Omental fat pad (tissue), 4 donors: Measurements from ENCODE around the gene IDS. TPM values are rescaled to one million over a fixed set of nuclear protein-coding genes. Genes with fewer than 3 reads are reported as not detected.
"Not testable (repeated sequence)": the region's sequence is repeated elsewhere in the genome, so short reads cannot be mapped to it uniquely, and the experiment has no call there.

Source experiments
- ATAC-seq: fragments of 150-250 bp; one replicate; pipeline ENCODE4 v1.9.1; 2016; ENCODE audit warnings: mild to moderate bottlenecking, moderate library complexity; ENCODE audit not compliant: low FRiP score
- DNase-seq: peaks from one replicate; pipeline ENCODE4 v3.0.0-alpha.2; 2019; ENCODE audit warnings: low spot score
- total RNA-seq, 4 donors: library from RNA; depleted of rRNA; stranded (reverse); fragments of >200 nt; gene quantifications; one replicate each; pipeline ENCODE4 v1.1.0, GENCODE V29; 2016
- TF ChIP-seq, protein P1 (sequence below), 3 donors: fragments of 450-650 bp; IDR thresholded peaks; one replicate each; pipeline ENCODE4 v1.5.1; 2016 to 2017; ENCODE audit warnings: antibody characterized with exemption in 3 of 3, mild to moderate bottlenecking in 3 of 3, moderate library complexity in 2 of 3

The IDS gene
- total RNA-seq, 4 donors from 2014 or later, result 39.0 to 67.5 (median 56.1) TPM

- ATAC-seq, result no peak
- TF ChIP-seq, protein P1, sequence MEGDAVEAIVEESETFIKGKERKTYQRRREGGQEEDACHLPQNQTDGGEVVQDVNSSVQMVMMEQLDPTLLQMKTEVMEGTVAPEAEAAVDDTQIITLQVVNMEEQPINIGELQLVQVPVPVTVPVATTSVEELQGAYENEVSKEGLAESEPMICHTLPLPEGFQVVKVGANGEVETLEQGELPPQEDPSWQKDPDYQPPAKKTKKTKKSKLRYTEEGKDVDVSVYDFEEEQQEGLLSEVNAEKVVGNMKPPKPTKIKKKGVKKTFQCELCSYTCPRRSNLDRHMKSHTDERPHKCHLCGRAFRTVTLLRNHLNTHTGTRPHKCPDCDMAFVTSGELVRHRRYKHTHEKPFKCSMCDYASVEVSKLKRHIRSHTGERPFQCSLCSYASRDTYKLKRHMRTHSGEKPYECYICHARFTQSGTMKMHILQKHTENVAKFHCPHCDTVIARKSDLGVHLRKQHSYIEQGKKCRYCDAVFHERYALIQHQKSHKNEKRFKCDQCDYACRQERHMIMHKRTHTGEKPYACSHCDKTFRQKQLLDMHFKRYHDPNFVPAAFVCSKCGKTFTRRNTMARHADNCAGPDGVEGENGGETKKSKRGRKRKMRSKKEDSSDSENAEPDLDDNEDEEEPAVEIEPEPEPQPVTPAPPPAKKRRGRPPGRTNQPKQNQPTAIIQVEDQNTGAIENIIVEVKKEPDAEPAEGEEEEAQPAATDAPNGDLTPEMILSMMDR (IDR thresholded peaks at IDR 0.05), result no peak
- no peak for DNase-seq
Measured at GRCh38 chrX:149494844-149495565, 10.1 kb downstream of the IDS start.

DNA sequence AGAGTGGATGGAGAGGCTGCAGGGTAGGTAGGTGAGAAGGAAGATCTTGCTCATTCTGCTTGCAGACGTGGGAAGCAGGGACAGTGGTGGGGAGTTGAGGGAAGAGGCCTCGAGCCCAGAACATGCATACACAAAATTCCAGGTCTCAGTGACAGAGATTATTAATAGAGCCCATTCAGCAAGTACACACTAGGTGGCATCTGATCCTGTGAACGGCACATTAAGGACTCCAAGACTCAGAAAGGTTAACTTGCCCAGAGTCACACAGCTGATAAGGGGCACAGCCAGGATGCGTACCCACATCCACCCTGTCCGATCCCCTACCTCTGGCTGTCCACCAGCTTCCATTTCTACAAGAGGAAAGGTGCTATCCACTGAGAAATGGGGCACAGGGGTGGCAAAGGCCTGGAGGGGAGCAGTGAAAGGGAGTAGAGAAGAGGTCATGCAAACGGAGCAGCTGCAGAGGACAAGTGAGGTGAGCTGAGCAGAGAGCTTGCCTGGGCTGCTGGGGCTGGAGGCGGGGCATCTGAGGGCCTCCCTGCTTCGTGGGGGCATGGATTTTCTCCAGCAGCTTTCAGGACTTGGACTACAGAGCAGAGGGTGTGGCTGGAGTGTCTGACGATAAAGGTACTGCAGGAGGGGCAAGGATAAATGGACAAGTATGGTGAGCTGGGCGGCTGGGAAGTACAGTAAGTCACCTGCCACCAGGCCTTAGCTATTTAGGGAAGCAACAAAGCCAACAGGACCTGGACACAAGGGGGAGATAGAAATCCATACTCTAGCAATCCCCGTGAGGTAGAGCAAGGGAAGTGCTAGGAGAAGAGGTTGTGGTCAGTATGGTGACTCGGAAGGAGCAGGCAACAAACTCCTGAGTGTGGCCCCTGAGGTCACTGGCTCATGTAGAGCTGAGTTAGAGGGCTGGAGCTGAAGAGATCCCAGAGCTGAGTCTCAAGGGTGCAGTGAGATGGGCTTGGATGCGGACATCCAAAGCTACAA lies 11.2 kb downstream of the IDS start:
- ATAC-seq, result no peak
- TF ChIP-seq, protein P1 (IDR thresholded peaks at IDR 0.05), result no peak

DNA sequence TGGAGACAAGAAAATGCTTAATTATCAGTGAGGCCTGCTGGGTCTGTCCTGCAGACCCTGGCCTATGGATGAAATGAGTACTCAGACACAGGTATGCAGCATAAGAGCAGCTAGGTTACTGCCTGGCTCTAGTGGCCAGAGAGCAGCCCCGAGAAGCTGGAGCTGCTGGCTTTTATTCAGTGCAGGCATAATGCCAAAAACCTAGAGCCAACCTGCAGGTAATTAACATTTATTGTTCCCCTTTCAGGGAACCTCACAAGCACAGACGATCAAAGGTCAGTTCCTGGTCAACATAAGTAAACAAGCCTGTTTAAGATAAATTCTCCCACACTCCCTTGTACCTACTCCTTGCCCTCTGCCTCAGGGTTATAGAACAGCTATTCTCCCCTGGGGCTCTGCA lies 13.3 kb downstream of the IDS start:
- ATAC-seq (no peak), DNase-seq (no peak)
- TF ChIP-seq, protein P1 (IDR thresholded peaks at IDR 0.05), result no peak

More for the DNA sequence above, 11.2 kb downstream of the IDS start:
- no peak for DNase-seq

GRCh38 chrX:149490100-149490499 lies 15.0 kb downstream of the IDS start:
- ATAC-seq (no peak), DNase-seq (no peak)
- TF ChIP-seq, protein P1 (IDR thresholded peaks at IDR 0.05), result no peak

DNA sequence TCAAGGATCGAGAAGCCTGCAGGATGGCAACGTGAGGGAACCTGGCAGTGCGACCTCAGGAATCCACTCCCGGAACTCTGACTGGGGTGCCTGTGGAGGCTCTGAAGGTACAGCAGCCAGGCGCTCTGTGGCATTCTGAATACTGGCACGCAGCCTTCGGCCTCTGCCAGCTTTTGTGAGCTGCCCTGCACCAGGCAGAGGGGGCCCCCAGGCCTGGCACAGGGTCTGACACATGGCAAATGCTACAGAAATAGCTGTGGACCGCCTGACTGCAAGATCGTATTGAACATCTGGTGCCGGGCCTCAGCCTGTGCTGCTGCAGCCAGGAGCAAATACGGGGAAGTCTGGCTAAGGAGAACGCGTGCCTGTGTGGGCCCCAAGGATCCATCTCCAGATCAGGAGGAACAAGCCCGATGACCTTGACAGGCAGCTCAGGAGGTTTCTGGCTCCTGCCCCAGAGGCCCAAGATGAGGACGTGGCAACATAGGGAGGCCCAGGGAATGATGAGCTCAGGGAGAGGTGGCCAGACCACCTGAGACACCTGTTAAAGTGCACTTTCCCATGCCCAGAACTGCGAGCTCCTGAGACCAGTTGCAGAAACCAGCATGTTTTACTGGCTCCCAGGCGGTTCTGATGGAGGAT lies 16.6 kb downstream of the IDS start:
- not testable (repeated sequence) for ATAC-seq, DNase-seq

GRCh38 chrX:149488008-149488407 lies 17.1 kb downstream of the IDS start:
- not testable (repeated sequence) for ATAC-seq, DNase-seq

GRCh38 chrX:149487292-149487691 lies 17.8 kb downstream of the IDS start:
- TF ChIP-seq, protein P1 (IDR thresholded peaks at IDR 0.05), result no peak
- DNase-seq, result no peak
- no peak for ATAC-seq
